Midbrain (tissue), 1 donor: ENCODE measurements around the gene MUC20.
"Not testable (repeated sequence)": the region's sequence is repeated elsewhere in the genome, so short reads cannot be mapped to it uniquely, and the experiment has no call there.

ENCODE experiments used
- DNase-seq: peaks from one replicate; lab custom pipeline; 2025; lab: John Stamatoyannopoulos, UW

MUC20 gene

GRCh38 chr3:195731356-195731905 is 10.7 kb downstream of the MUC20 start:
- DNase-seq, result no peak

- no peak for DNase-seq
These were observed 12.2 kb downstream of the MUC20 start for GRCh38 chr3:195732940-195733339.

- no peak for DNase-seq
These were observed 14.4 kb downstream of the MUC20 start for GRCh38 chr3:195735036-195735695.

GRCh38 chr3:195736866-195737490 is 16.2 kb downstream of the MUC20 start:
- DNase-seq, result no peak

- DNase-seq, result not testable (repeated sequence)
These were observed 17.0 kb downstream of the MUC20 start for GRCh38 chr3:195737782-195738181.

- no peak for DNase-seq
These were observed 17.7 kb downstream of the MUC20 start for GRCh38 chr3:195738274-195739044.

- DNase-seq, result no peak
These were observed 18.9 kb downstream of the MUC20 start for GRCh38 chr3:195739561-195740111.

- DNase-seq, result no peak
These were observed 23.7 kb downstream of the MUC20 start for GRCh38 chr3:195744437-195744836.

GRCh38 chr3:195746346-195746745 is 25.6 kb downstream of the MUC20 start:
- DNase-seq, result no peak

GRCh38 chr3:195746751-195747150 is 26.0 kb downstream of the MUC20 start:
- DNase-seq, result no peak

GRCh38 chr3:195748661-195749060 is 27.9 kb downstream of the MUC20 start:
- no peak for DNase-seq

GRCh38 chr3:195749101-195749500 is 28.3 kb downstream of the MUC20 start:
- not testable (repeated sequence) for DNase-seq

GRCh38 chr3:195750797-195751520 is 30.2 kb downstream of the MUC20 start:
- DNase-seq, result no peak

GRCh38 chr3:195751560-195751959 is 30.8 kb downstream of the MUC20 start:
- DNase-seq, result no peak

GRCh38 chr3:195752066-195752465 is 31.3 kb downstream of the MUC20 start:
- DNase-seq, result no peak

GRCh38 chr3:195752546-195753331 is 32.0 kb downstream of the MUC20 start:
- DNase-seq, result no peak

- no peak for DNase-seq
These were observed 32.8 kb downstream of the MUC20 start for GRCh38 chr3:195753581-195753980.

GRCh38 chr3:195754141-195754540 is 33.4 kb downstream of the MUC20 start:
- DNase-seq, result no peak

GRCh38 chr3:195754906-195755305 is 34.1 kb downstream of the MUC20 start:
- no peak for DNase-seq

GRCh38 chr3:195755391-195755790 is 34.6 kb downstream of the MUC20 start:
- no peak for DNase-seq
